HepG2 (cell line): Measurements from ENCODE around the gene LYZ. TPM values are rescaled to one million over a fixed set of nuclear protein-coding genes. Genes with fewer than 3 reads are reported as not detected.
A peak's percentile ranks its signal among the peaks of the same experiment; 100 is the strongest.

Experiments used
- ARNT2 ChIP-seq: sonication (generic); formaldehyde crosslinking; IDR thresholded peaks from 2 replicates; pipeline ENCODE4 v1.8.0; 2022; ENCODE audit warnings: mild to moderate bottlenecking, low read depth, missing genetic modification reagents, moderate library complexity
- BCL6 ChIP-seq: IDR thresholded peaks from 2 replicates; pipeline ENCODE4 v1.6.1; 2016; ENCODE audit warnings: missing genetic modification reagents, missing compliant biosample characterization
- DZIP1 ChIP-seq: sonication (generic); formaldehyde crosslinking; IDR thresholded peaks from 2 replicates; pipeline ENCODE4 v1.5.0; 2020; ENCODE audit warnings: mild to moderate bottlenecking, missing genetic modification reagents
- FOXA3 ChIP-seq: IDR thresholded peaks from 2 replicates; pipeline ENCODE4 v1.6.1; 2016; ENCODE audit warnings: missing genetic modification reagents, missing compliant biosample characterization
- HNF4A ChIP-seq: sonication (generic); formaldehyde crosslinking; IDR thresholded peaks from 2 replicates; pipeline ENCODE4 v1.4.0; 2020; ENCODE audit warnings: missing genetic modification reagents
- JDP2 ChIP-seq: sonication (generic); formaldehyde crosslinking; IDR thresholded peaks from 2 replicates; pipeline ENCODE4 v1.8.1; 2022; ENCODE audit warnings: missing genetic modification reagents, borderline replicate concordance
- MNT ChIP-seq: fragments of 450-650 bp; IDR thresholded peaks from 2 replicates; pipeline ENCODE4 v1.6.1; 2016
- NCOA2 ChIP-seq: sonication (generic); formaldehyde crosslinking; IDR thresholded peaks from 2 replicates; pipeline ENCODE4 v1.8.0; 2022; ENCODE audit warnings: inconsistent platforms
- TCF7 ChIP-seq: sonication (generic); IDR thresholded peaks from 2 replicates; pipeline ENCODE4 v1.6.1; 2016; ENCODE audit warnings: antibody characterized with exemption, low read depth
- ZNF317 ChIP-seq: sonication (generic); formaldehyde crosslinking; IDR thresholded peaks from 2 replicates; pipeline ENCODE4 v1.5.0; 2020; ENCODE audit warnings: mild to moderate bottlenecking, missing genetic modification reagents
- polyA plus RNA-seq, 8 experiments: library from polyadenylated mRNA; depleted of rRNA in 3 of 8; stranded (reverse) in 7 of 8; unstranded in 1 of 8; fragments of >200 nt; fragmentation: Illumina TruSeq in 4 of 8; extraction: Trizol in 4 of 8; gene quantifications; 2 replicates each; pipeline versions ENCODE4 v1.2.1 to v1.2.3, GENCODE V29; 2011 to 2016; ENCODE audit warnings: low read depth in 4 of 8, missing spikeins in 1 of 8, mixed read lengths in 1 of 8; ENCODE audit not compliant: insufficient read depth in 1 of 8
- total RNA-seq, 5 experiments: library from RNA; depleted of rRNA; stranded (reverse); fragments of >200 nt; fragmentation: Illumina TruSeq; extraction: Trizol; gene quantifications; 2 replicates each; pipeline ENCODE4 v1.2.3, GENCODE V29; 2016; ENCODE audit warnings: low read depth in 1 of 5

Gene LYZ
- total and polyA plus RNA-seq, 2 of the 13 experiments (the other 11 are each of a cell fraction or from before 2014, with no cell fraction given): 1,788 to 2,054 TPM

DNA sequence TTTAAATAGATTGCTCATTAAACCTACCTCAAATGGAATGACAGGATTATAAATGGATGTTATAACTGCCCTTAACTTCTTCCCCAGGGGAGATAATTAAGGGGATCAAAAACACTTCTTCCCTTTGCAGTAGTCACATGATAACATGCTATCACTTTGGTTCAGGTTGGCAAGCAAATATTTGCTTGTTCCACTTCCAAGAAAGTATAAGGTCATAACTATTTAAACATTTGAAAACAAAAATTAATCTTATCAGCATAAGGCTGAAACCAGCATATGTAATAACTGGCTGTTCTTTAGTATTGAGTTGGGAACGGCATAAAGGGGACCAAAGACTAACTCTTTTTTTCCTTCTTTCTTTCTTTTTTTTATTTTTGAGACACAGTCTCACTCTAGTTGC lies 2.4 kb upstream of the LYZ start (continued):
- TF ChIP-seq ZNF317 (no peak), DZIP1 (CRISPR knock-in tag) (no peak), TCF7 (peak; percentile 41; the same call in 1 of the 2 replicates), FOXA3 (CRISPR knock-in tag) (peak; percentile 52), ARNT2 (CRISPR knock-in tag) (no peak), NCOA2 (CRISPR knock-in tag) (peak; percentile 81), MNT (no peak), BCL6 (CRISPR knock-in tag) (peak; percentile 75), HNF4A (CRISPR knock-in tag) (0 out of 2 replicates have a peak, but pooled peaks have one; percentile 23), JDP2 (CRISPR knock-in tag) (no peak)
- TF ChIP-seq, all 625 proteins: peak for 22
